K562 (cell line): Measurements from ENCODE around the gene FAM50B.

ENCODE experiments used
- CREBBP ChIP-seq: IDR thresholded peaks from one replicate; pipeline ENCODE4 v1.6.1; 2012; ENCODE audit warnings: low read depth, mild to moderate bottlenecking, control low read depth, inconsistent platforms, low read length
- ELF1 ChIP-seq: fragments of 200-800 bp; sonication (Bioruptor generic); IDR thresholded peaks from 2 replicates; pipeline ENCODE4 v1.6.1; 2016; ENCODE audit warnings: missing genetic modification characterization, missing compliant biosample characterization
- JUN ChIP-seq, 2 experiments: sonication (generic) in 1 of 2; formaldehyde crosslinking in 1 of 2; IDR thresholded peaks; 2 replicates each; pipeline versions ENCODE4 v1.6.1 to v1.8.0; 2012 to 2022; ENCODE audit warnings: borderline replicate concordance in 2 of 2, mild to moderate bottlenecking in 2 of 2, improper control_type of control experiment in 1 of 2, low read depth in 1 of 2, low read length in 1 of 2, missing genetic modification reagents in 1 of 2
- SP1 ChIP-seq: sonication (generic); formaldehyde crosslinking; IDR thresholded peaks from 2 replicates; pipeline ENCODE4 v1.8.1; 2022; ENCODE audit warnings: mild to moderate bottlenecking, missing genetic modification reagents
- TAF1 ChIP-seq: IDR thresholded peaks from 2 replicates; pipeline ENCODE4 v1.6.1; 2011; ENCODE audit warnings: mild to moderate bottlenecking, low read length, moderate library complexity; ENCODE audit not compliant: insufficient read depth, control insufficient read depth, severe bottlenecking; ENCODE audit errors: extremely low read depth
- TGIF2 ChIP-seq: sonication (generic); formaldehyde crosslinking; IDR thresholded peaks from 2 replicates; pipeline ENCODE4 v1.8.1; 2022; ENCODE audit warnings: mild to moderate bottlenecking, missing genetic modification reagents, moderate library complexity
- ZNF431 ChIP-seq: sonication (generic); formaldehyde crosslinking; IDR thresholded peaks from 2 replicates; pipeline ENCODE4 v1.8.0; 2022; ENCODE audit warnings: mild to moderate bottlenecking, missing genetic modification reagents
- TF ChIP-seq, protein P1 (sequence below), 3 experiments: IDR thresholded peaks in 2 of 3; conservative IDR thresholded peaks in 1 of 3; 2 replicates each; pipeline ENCODE4 v1.5.1; 2011 to 2012; ENCODE audit warnings: low read length in 3 of 3, mild to moderate bottlenecking in 3 of 3, control low read depth in 2 of 3, improper control_type of control experiment in 1 of 3, inconsistent platforms in 1 of 3, low read depth in 1 of 3, mixed read lengths in 1 of 3, moderate library complexity in 1 of 3; ENCODE audit not compliant: insufficient read depth in 2 of 3

DNA sequence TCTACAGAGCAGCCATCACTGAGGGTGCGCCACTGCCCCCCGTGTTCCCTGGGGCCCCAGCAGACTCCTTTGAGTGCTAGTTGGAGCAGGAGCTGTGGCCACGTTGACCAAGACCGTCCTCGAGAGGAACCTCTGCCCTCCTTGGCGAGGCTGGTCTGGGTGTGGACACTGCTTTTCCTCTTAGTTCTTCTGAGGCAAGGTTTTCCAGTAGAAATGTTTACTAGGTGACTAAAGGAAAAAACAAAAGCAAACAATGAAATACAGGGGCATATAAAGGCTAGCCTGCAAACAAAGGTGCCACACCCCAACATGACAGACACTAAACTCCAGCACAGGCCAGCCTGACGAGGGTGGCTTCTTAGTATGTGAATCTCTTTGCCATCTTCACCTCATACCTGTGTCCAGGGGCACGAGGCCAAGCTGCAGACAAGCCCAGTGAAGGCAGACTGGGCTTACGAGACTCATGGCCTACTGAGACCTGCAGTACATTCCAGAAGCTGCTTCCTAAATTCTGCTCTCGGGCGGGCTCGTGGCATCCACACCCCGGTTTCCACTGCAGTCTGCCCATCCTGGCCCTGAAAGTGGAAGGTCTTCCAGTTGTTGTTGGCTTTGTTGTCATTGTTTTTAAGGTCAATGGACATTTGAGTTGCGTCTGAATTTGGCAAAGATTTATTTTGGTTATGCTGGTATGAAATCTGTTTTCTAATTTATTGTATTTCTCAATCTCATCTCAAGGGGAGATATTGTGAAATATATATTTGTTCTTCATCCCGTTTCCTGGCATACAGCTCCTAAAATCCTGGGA lies 39.2 kb downstream of the FAM50B start:
- TF ChIP-seq SP1 (CRISPR knock-in tag) = no peak
- no peak for TF ChIP-seq ELF1 (tag)
- TF ChIP-seq, protein P1, sequence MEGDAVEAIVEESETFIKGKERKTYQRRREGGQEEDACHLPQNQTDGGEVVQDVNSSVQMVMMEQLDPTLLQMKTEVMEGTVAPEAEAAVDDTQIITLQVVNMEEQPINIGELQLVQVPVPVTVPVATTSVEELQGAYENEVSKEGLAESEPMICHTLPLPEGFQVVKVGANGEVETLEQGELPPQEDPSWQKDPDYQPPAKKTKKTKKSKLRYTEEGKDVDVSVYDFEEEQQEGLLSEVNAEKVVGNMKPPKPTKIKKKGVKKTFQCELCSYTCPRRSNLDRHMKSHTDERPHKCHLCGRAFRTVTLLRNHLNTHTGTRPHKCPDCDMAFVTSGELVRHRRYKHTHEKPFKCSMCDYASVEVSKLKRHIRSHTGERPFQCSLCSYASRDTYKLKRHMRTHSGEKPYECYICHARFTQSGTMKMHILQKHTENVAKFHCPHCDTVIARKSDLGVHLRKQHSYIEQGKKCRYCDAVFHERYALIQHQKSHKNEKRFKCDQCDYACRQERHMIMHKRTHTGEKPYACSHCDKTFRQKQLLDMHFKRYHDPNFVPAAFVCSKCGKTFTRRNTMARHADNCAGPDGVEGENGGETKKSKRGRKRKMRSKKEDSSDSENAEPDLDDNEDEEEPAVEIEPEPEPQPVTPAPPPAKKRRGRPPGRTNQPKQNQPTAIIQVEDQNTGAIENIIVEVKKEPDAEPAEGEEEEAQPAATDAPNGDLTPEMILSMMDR (IDR thresholded peaks at IDR 0.05 in 2 of 3, conservative IDR thresholded peaks at IDR 0.05 in 1 of 3; ENCODE audit: insufficient read depth in 2 of 3, low read depth in 1 of 3, low read length in 3 of 3) = no peak
- no peak for TF ChIP-seq JUN (IDR thresholded peaks at IDR 0.05; ENCODE audit: borderline replicate concordance, low read depth, low read length)
- TF ChIP-seq JUN (CRISPR knock-in tag; IDR thresholded peaks at IDR 0.05; ENCODE audit: borderline replicate concordance) = no peak
- no peak for TF ChIP-seq ZNF431 (CRISPR knock-in tag)
- no peak for TF ChIP-seq TGIF2 (CRISPR knock-in tag)
- TF ChIP-seq TAF1 = no peak
- no peak for TF ChIP-seq CREBBP
